HG02571 (cell line): ENCODE data around the gene SLC16A3.
"Not testable (repeated sequence)": the region's sequence is repeated elsewhere in the genome, so short reads cannot be mapped to it uniquely, and the experiment has no call there.

Experiments
- ATAC-seq: cut with Tn5 transposase; IDR thresholded peaks from one replicate; pipeline ENCODE4 v1.9.1; 2021; ENCODE audit warnings: mild to moderate bottlenecking, moderate library complexity; ENCODE audit not compliant: unreplicated experiment

Gene SLC16A3

GRCh38 chr17:82228842-82229697 is at the start of gene SLC16A3:
Gene SLC16A3 (plus strand): TSS chr17:82229042. CDS start chr17:82236009, 6,967 bp downstream.
- peak; percentile 37 for ATAC-seq

- ATAC-seq = no peak
Observed at GRCh38 chr17:82179412-82179811, 49.4 kb upstream of the SLC16A3 start.

GRCh38 chr17:82179946-82180475 is 48.8 kb upstream of the SLC16A3 start:
- ATAC-seq = no peak

GRCh38 chr17:82180776-82181528 is 47.9 kb upstream of the SLC16A3 start:
- ATAC-seq = no peak

GRCh38 chr17:82184761-82185160 is 44.1 kb upstream of the SLC16A3 start:
- no peak for ATAC-seq

GRCh38 chr17:82186221-82186620 is 42.6 kb upstream of the SLC16A3 start:
- ATAC-seq = no peak

- ATAC-seq = no peak
Observed at GRCh38 chr17:82187500-82187899, 41.3 kb upstream of the SLC16A3 start.

GRCh38 chr17:82188001-82188961 is 40.6 kb upstream of the SLC16A3 start:
- ATAC-seq = no peak

GRCh38 chr17:82193050-82193449 is 35.8 kb upstream of the SLC16A3 start:
- ATAC-seq = not testable (repeated sequence)

GRCh38 chr17:82193520-82194220 is 35.2 kb upstream of the SLC16A3 start:
- ATAC-seq = no peak

- ATAC-seq = no peak
Observed at GRCh38 chr17:82194765-82195164, 34.1 kb upstream of the SLC16A3 start.

GRCh38 chr17:82195675-82196672 is 32.9 kb upstream of the SLC16A3 start:
- ATAC-seq = no peak

- ATAC-seq = no peak
Observed at GRCh38 chr17:82198092-82198491, 30.8 kb upstream of the SLC16A3 start.

- no peak for ATAC-seq
Observed at GRCh38 chr17:82199496-82199895, 29.3 kb upstream of the SLC16A3 start.

- ATAC-seq = no peak
Observed at GRCh38 chr17:82200135-82200534, 28.7 kb upstream of the SLC16A3 start.

- no peak for ATAC-seq
Observed at GRCh38 chr17:82200743-82201497, 27.9 kb upstream of the SLC16A3 start.

GRCh38 chr17:82201498-82201910 is 27.3 kb upstream of the SLC16A3 start:
- no peak for ATAC-seq

- ATAC-seq = no peak
Observed at GRCh38 chr17:82202981-82203380, 25.9 kb upstream of the SLC16A3 start.
